ENCODE data around the gene PFKFB3.

The PFKFB3 gene

GRCh38 chr10:6299743-6300105, 97.0 kb downstream of the PFKFB3 start:
- Histone ChIP-seq H3K9me3 (ENCODE audit: control insufficient read depth in 1 of 2, low read length in 2 of 2) (no peaks in the 10 kb centered on the region), H3K27ac (ENCODE audit: low read length) (no peak overlapping the region), H3K4me3 (ENCODE audit: low read depth in 1 of 2, low read length in 2 of 2) (no peak overlapping the region), H3K36me3 (ENCODE audit: control insufficient read depth in 1 of 2, insufficient read depth in 2 of 2, low read length in 2 of 2) (no peaks in the 10 kb centered on the region), H3K27me3 (ENCODE audit: low read depth, low read length) (no peaks in the 10 kb centered on the region), H3K4me1 (ENCODE audit: control insufficient read depth in 1 of 2, insufficient read depth in 2 of 2, low read length in 2 of 2) (no peaks in the 10 kb centered on the region)

- H3K27ac ChIP-seq (ENCODE audit: low read length) = no peak overlapping the region
- no peaks in the 10 kb centered on the region for H3K9me3 ChIP-seq (ENCODE audit: control insufficient read depth in 1 of 2, low read length in 2 of 2)
- no peak overlapping the region for H3K4me3 ChIP-seq (ENCODE audit: low read depth in 1 of 2, low read length in 2 of 2)
- H3K27me3 ChIP-seq (ENCODE audit: low read depth, low read length) = no peaks in the 10 kb centered on the region
- no peaks in the 10 kb centered on the region for H3K4me1 ChIP-seq (ENCODE audit: control insufficient read depth in 1 of 2, insufficient read depth in 2 of 2, low read length in 2 of 2)
- H3K36me3 ChIP-seq (ENCODE audit: control insufficient read depth in 1 of 2, insufficient read depth in 2 of 2, low read length in 2 of 2) = no peaks in the 10 kb centered on the region
Observed at GRCh38 chr10:6300106-6300783, 97.5 kb downstream of the PFKFB3 start.

GRCh38 chr10:6300784-6301460, 98.2 kb downstream of the PFKFB3 start:
- Histone ChIP-seq H3K27me3 (ENCODE audit: low read depth, low read length) (no peaks in the 10 kb centered on the region), H3K36me3 (ENCODE audit: control insufficient read depth in 1 of 2, insufficient read depth in 2 of 2, low read length in 2 of 2) (no peaks in the 10 kb centered on the region), H3K9me3 (ENCODE audit: control insufficient read depth in 1 of 2, low read length in 2 of 2) (no peaks in the 10 kb centered on the region), H3K4me1 (ENCODE audit: control insufficient read depth in 1 of 2, insufficient read depth in 2 of 2, low read length in 2 of 2) (no peaks in the 10 kb centered on the region), H3K4me3 (ENCODE audit: low read depth in 1 of 2, low read length in 2 of 2) (no peak overlapping the region), H3K27ac (ENCODE audit: low read length) (no peak overlapping the region)

GRCh38 chr10:6301488-6302075, 98.8 kb downstream of the PFKFB3 start:
- no peak overlapping the region for H3K27ac ChIP-seq (ENCODE audit: low read length)

More at GRCh38 chr10:6301488-6302075, 98.8 kb downstream of the PFKFB3 start:
- no peak overlapping the region for H3K4me3 ChIP-seq (ENCODE audit: low read depth in 1 of 2, low read length in 2 of 2)
- H3K9me3 ChIP-seq (ENCODE audit: control insufficient read depth in 1 of 2, low read length in 2 of 2) = no peaks in the 10 kb centered on the region
- H3K36me3 ChIP-seq (ENCODE audit: control insufficient read depth in 1 of 2, insufficient read depth in 2 of 2, low read length in 2 of 2) = no peaks in the 10 kb centered on the region
- H3K27me3 ChIP-seq (ENCODE audit: low read depth, low read length) = no peaks in the 10 kb centered on the region
- H3K4me1 ChIP-seq (ENCODE audit: control insufficient read depth in 1 of 2, insufficient read depth in 2 of 2, low read length in 2 of 2) = no peaks in the 10 kb centered on the region

Measured in muscle layer of duodenum (tissue), 2 donors.